Measurements from ENCODE around the gene ACO1.

The ACO1 gene

DNA sequence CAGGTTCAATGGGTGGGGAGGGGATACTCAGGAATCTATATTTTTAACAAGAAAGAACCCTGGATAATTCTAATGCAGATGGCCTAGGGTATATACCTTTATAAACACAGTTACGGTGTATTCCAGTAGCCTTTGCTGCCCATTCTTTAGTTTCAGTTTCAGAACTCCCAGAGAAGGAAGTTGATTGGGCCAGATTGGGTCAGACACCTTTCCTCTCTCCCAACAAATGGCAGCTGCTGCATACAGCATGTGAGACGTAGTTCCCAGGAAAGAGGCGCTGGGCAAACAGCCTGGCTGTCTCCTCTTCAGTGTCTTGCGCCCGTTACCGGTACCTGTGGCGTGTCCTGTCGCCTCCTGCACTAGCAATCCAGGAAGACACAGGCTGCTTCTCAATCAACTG lies 20.4 kb downstream of the ACO1 start:
- Histone ChIP-seq H3K4me1 (no peaks in the 10 kb centered on the region), H3K36me3 (peaks cover 50 to 59% (median 51%) of the 10 kb centered on the region in 11 experiments), H4K20me1 (no peaks in the 10 kb centered on the region), H3K4me3 (no peak overlapping the region), H3K27me3 (no peaks in the 10 kb centered on the region), H3K9me3 (replicated peaks in 1 of 11) (peaks cover 19 to 31% (median 25%) of the 10 kb centered on the region in 11 experiments), H3K9ac (no peak overlapping the region), H3K4me2 (no peak overlapping the region), H3K27ac (no peak overlapping the region)
- no peak for TF ChIP-seq Cebpa-rat (IDR thresholded peaks at IDR 0.05)

DNA sequence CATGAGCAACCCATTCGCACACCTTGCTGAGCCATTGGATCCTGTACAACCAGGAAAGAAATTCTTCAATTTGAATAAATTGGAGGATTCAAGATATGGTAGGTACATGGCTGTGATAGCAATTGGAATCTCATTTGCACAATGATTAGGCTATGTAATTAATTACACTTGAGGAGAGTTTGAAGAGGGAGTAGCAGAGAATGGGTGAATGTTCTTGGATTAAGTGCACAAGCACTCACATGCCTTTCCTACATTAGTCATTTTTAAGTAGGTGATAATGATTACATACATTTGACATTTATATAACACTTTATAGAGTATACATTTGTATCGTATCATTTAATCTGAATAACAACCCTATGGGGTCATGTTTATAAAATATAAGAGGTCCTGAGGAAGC lies 21.1 kb downstream of the ACO1 start:
- Histone ChIP-seq H3K36me3 (peaks cover 55 to 66% (median 57%) of the 10 kb centered on the region in 11 experiments), H3K9me3 (replicated peaks in 1 of 11) (peaks cover 19 to 31% (median 25%) of the 10 kb centered on the region in 11 experiments), H3K9ac (no peak overlapping the region), H3K4me1 (no peaks in the 10 kb centered on the region), H3K4me2 (no peak overlapping the region), H3K27me3 (no peaks in the 10 kb centered on the region), H3K27ac (no peak overlapping the region), H3K4me3 (no peak overlapping the region), H4K20me1 (no peaks in the 10 kb centered on the region)
- no peak for TF ChIP-seq Cebpa-rat (IDR thresholded peaks at IDR 0.05)

DNA sequence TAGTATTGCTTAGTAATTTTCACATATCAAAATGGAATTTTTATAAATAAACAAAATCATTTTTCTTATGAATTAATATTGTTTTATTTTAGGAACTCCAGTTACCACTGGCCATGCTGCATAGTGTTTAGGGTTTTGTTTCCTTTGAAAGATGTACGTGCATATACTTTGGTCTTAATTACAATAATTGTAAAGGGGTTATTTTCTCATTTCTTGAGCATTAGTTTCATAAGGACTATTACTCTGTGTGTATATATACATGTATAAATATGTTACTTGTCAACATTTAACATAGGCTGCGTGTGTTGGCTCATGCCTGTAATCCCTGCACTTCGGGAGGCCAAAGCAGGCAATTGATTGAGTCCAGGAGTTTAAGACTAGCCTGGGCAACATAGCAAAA lies 21.6 kb downstream of the ACO1 start:
- no peak for TF ChIP-seq Cebpa-rat (IDR thresholded peaks at IDR 0.05)
- Histone ChIP-seq H3K27ac (no peak overlapping the region), H3K9ac (no peak overlapping the region), H3K4me3 (no peak overlapping the region), H3K9me3 (replicated peaks in 1 of 11) (peaks cover 19 to 31% (median 25%) of the 10 kb centered on the region in 11 experiments), H3K36me3 (peaks cover 59 to 71% (median 63%) of the 10 kb centered on the region in 11 experiments), H3K4me2 (no peak overlapping the region), H3K4me1 (no peaks in the 10 kb centered on the region), H4K20me1 (no peaks in the 10 kb centered on the region), H3K27me3 (no peaks in the 10 kb centered on the region)

DNA sequence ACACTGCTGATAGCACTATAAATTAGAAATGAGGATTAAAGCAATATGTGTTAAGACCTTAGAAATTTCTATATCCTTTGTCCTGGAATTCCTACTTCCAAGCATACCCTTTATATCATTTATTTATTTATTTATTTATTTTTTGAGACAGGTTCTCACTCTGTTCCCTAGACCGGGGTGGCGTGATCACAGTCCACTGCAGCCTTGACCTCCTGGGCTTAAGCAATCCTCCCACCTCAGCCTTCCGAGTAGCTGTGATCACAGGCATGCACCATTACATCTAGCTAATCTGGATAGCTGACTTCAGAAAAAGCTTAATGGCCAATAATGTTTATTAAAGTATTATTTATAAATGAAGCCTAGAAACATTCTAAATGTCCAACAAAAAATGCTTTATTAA lies 27.3 kb downstream of the ACO1 start:
- Histone ChIP-seq H3K9ac (no peak overlapping the region), H3K36me3 (peaks cover 42 to 97% (median 60%) of the 10 kb centered on the region in 11 experiments), H3K4me3 (no peak overlapping the region), H4K20me1 (no peaks in the 10 kb centered on the region), H3K27ac (no peak overlapping the region), H3K4me1 (no peaks in the 10 kb centered on the region), H3K9me3 (replicated peaks in 1 of 11) (peaks cover under 1 to 6% (median 2%) of the 10 kb centered on the region in 11 experiments; a peak in 17 of 22 replicates), H3K4me2 (no peak overlapping the region), H3K27me3 (no peaks in the 10 kb centered on the region)
- no peak for TF ChIP-seq Cebpa-rat (IDR thresholded peaks at IDR 0.05)

DNA sequence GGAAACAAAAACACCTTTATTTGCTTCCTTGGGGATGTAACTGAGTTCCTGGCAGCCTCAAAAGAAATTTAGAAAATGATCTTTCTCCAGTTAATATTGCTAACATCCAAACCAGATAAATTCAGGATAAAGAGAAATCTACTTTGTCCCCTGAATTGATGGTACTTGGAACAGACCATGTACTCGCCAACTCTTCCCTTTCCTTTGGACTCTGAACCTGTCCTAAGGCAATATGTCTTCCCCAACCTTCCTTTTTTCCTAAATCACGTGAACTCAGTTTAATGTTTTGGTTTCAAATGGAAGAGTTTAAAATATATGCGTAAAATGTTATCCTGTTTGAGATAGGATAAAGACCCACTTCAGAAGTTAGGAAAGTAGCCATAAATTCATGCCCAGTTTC lies 28.0 kb downstream of the ACO1 start:
- H3K9me3 ChIP-seq (replicated peaks in 1 of 11) = no peaks in the 10 kb centered on the region
- no peaks in the 10 kb centered on the region for H4K20me1 ChIP-seq
- TF ChIP-seq Cebpa-rat (IDR thresholded peaks at IDR 0.05) = no peak
- peaks cover 35 to 97% (median 55%) of the 10 kb centered on the region in 11 experiments for H3K36me3 ChIP-seq
- H3K27me3 ChIP-seq = no peaks in the 10 kb centered on the region
- H3K4me1 ChIP-seq = no peaks in the 10 kb centered on the region
- H3K4me2 ChIP-seq = no peak overlapping the region
- H3K27ac ChIP-seq = no peak overlapping the region
- H3K4me3 ChIP-seq = no peak overlapping the region
- H3K9ac ChIP-seq = no peak overlapping the region

DNA sequence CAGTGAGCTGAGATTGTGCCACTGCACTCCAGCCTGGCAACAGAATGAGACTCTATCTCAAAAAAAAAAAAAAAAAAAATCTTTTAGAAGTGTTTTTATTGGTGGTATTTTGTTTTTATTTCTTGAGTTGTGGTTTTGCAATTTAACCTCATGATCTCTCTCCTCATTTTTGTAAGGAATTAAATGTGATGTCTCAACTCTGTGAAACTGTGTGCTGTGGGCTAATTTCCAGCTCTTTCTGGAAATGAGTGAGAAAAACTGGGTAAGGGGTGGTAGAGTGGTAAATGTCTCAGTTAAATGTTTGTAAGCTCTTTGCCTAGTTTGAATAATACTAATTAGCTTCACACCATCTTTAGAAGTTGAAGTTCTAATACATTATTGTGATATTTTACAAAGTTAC lies 29.0 kb downstream of the ACO1 start:
- Histone ChIP-seq H3K4me3 (no peak overlapping the region), H3K27me3 (no peaks in the 10 kb centered on the region), H3K9me3 (replicated peaks in 1 of 11) (no peaks in the 10 kb centered on the region), H3K27ac (no peak overlapping the region), H3K36me3 (peaks cover 30 to 97% (median 51%) of the 10 kb centered on the region in 11 experiments), H3K9ac (no peak overlapping the region), H3K4me1 (no peaks in the 10 kb centered on the region), H3K4me2 (no peak overlapping the region), H4K20me1 (no peaks in the 10 kb centered on the region)
- no peak for TF ChIP-seq Cebpa-rat (IDR thresholded peaks at IDR 0.05)

DNA sequence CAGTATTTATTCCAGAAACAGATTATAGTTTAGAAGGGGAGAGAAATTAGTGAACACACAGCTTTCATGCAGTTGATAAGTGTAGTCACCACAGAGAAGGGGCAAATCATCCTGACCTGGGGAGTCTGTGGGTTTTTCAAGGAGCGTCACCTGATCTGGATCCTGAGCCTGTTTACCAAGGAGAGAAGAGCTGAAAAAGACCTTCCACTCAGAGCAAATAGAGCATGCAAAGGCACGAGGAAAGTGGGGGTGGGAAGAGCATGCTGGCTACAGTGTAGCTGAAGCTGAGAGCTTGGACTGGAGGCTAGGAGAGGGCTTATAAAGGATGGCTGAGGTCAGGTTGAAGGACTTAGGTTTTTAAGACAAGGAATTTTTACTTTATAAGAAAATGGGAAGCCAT lies 30.4 kb downstream of the ACO1 start:
- H3K27ac ChIP-seq = no peak overlapping the region
- H3K4me1 ChIP-seq = no peaks in the 10 kb centered on the region
- H3K36me3 ChIP-seq = peaks cover 24 to 95% (median 44%) of the 10 kb centered on the region in 11 experiments
- H3K27me3 ChIP-seq = no peaks in the 10 kb centered on the region
- H3K9ac ChIP-seq = no peak overlapping the region
- H3K4me2 ChIP-seq = no peak overlapping the region
- no peaks in the 10 kb centered on the region for H4K20me1 ChIP-seq
- no peaks in the 10 kb centered on the region for H3K9me3 ChIP-seq (replicated peaks in 1 of 11)
- no peak overlapping the region for H3K4me3 ChIP-seq
- TF ChIP-seq Cebpa-rat (IDR thresholded peaks at IDR 0.05) = no peak

DNA sequence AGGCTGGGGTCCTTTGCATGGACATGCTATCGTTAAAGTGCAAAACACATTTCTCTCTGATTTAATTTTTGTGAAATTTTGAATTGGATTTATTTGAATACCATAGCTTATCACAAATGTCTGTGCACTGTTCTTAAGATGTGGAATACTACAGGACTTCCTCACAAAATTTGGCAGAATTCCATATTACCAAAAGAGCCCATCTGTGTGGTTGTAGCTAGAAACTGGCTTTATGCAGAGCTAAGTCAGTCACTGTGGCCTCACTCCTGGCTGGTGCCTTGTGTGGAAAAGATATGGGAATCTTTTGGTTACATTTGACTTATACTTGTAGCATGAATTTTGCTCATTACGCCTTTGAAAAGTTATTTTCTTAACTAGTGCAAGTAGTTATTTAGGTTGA lies 35.5 kb downstream of the ACO1 start:
- no peak overlapping the region for H3K4me3 ChIP-seq
- no peaks in the 10 kb centered on the region for H3K27me3 ChIP-seq
- H3K9ac ChIP-seq = no peak overlapping the region
- peaks cover 46 to 95% (median 67%) of the 10 kb centered on the region in 11 experiments for H3K36me3 ChIP-seq
- no peak overlapping the region for H3K4me2 ChIP-seq
- TF ChIP-seq Cebpa-rat (IDR thresholded peaks at IDR 0.05) = no peak
- no peaks in the 10 kb centered on the region for H4K20me1 ChIP-seq
- no peaks in the 10 kb centered on the region for H3K4me1 ChIP-seq
- no peaks in the 10 kb centered on the region for H3K9me3 ChIP-seq (replicated peaks in 1 of 11)
- no peak overlapping the region for H3K27ac ChIP-seq

DNA sequence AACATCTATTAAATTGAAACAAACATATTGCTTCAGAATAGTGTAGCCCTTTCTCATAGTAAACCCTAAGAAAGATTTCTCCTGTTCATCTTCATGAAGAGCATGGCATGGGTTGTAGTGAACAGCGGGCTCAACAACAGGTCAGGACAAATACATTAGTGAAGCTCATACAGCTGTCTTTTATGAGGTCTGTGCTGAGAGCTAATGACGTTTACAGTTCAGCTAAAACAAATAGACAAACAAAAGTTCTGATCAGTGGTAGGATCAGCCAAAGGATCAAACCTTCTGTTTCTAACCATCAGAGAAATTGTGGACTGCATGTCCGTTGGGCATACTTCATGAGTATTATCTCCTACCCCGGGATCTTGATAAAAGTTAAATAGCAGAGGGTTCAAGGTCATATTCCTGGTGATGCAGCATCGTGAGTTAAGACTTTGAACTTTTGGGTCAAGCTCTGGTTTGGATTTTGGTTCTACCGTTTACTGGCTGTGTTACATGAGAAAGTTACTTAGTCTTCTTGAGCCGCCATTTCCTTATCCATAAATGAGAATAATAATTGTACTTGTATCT lies 37.9 kb downstream of the ACO1 start:
- Histone ChIP-seq H3K9ac (no peak overlapping the region), H4K20me1 (no peaks in the 10 kb centered on the region), H3K4me2 (no peak overlapping the region), H3K9me3 (replicated peaks in 1 of 11) (no peaks in the 10 kb centered on the region), H3K27ac (no peak overlapping the region), H3K4me3 (no peak overlapping the region), H3K4me1 (no peaks in the 10 kb centered on the region), H3K27me3 (no peaks in the 10 kb centered on the region), H3K36me3 (peaks cover 62 to 97% (median 78%) of the 10 kb centered on the region in 11 experiments)
- no peak for TF ChIP-seq Cebpa-rat (IDR thresholded peaks at IDR 0.05)

DNA sequence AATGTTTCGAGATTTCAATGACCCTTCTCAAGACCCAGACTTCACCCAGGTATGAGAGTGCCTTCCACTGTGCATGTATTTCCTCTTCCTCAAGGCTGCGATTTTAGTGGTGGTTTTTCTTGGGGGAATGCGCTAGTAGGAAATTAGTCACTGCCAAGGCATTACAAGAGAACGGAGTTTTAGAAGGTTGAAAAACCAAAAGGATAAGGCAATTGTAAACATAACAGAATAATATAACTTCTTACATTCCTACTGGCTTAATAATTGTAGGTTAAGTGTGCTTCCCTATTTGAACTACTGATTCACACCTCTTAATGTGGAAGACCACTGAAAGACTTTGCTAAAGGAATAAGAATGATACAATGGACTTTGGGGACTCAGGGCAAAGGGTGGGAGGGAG lies 38.9 kb downstream of the ACO1 start:
- Histone ChIP-seq H3K4me1 (no peaks in the 10 kb centered on the region), H3K9me3 (replicated peaks in 1 of 11) (no peaks in the 10 kb centered on the region), H3K27me3 (no peaks in the 10 kb centered on the region), H3K36me3 (peaks cover 62 to 98% (median 75%) of the 10 kb centered on the region in 11 experiments), H3K27ac (no peak overlapping the region), H3K9ac (no peak overlapping the region), H3K4me3 (no peak overlapping the region), H4K20me1 (no peaks in the 10 kb centered on the region), H3K4me2 (no peak overlapping the region)
- TF ChIP-seq Cebpa-rat (IDR thresholded peaks at IDR 0.05) = no peak
